GM12892 (cell line): ENCODE results near the gene MEX3D.
"Not testable (repeated sequence)": the region's sequence is repeated elsewhere in the genome, so short reads cannot be mapped to it uniquely, and the experiment has no call there.

ENCODE experiments used
- DNase-seq: peaks from one replicate; pipeline ENCODE4 v3.0.0; 2011; ENCODE audit not compliant: insufficient read length
- FAIRE-seq: peaks from 2 replicates; lab custom pipeline; 2011; peaks lifted over from hg19 to GRCh38; lab: Jason Lieb, UNC
- POLR2A ChIP-seq: IDR thresholded peaks from 2 replicates; pipeline ENCODE4 v1.6.1; 2011; ENCODE audit warnings: low read depth, low read length, control low read depth
- POLR2AphosphoS5 ChIP-seq: IDR thresholded peaks from 2 replicates; pipeline ENCODE4 v1.6.1; 2011; ENCODE audit warnings: low read depth, low read length, control low read depth
- TAF1 ChIP-seq: IDR thresholded peaks from 2 replicates; pipeline ENCODE4 v1.6.1; 2011; ENCODE audit warnings: low read depth, mild to moderate bottlenecking, control low read depth, low read length, borderline replicate concordance

Gene MEX3D

GRCh38 chr19:1551068-1552040 lies 16.8 kb downstream of the MEX3D start:
- TF ChIP-seq POLR2A (no peak), POLR2AphosphoS5 (no peak), TAF1 (no peak)
- no peak for FAIRE-seq
- DNase-seq: no peak

- no peak for FAIRE-seq
- TF ChIP-seq TAF1: no peak
- TF ChIP-seq POLR2AphosphoS5: no peak
- no peak for TF ChIP-seq POLR2A
- no peak for DNase-seq
Observed at GRCh38 chr19:1549332-1549945, 18.7 kb downstream of the MEX3D start.

- no peak for DNase-seq
- FAIRE-seq: no peak
- no peak for TF ChIP-seq POLR2A
- no peak for TF ChIP-seq TAF1
- no peak for TF ChIP-seq POLR2AphosphoS5
Observed at GRCh38 chr19:1540365-1540925, 27.7 kb downstream of the MEX3D start.

- not testable (repeated sequence) for FAIRE-seq, DNase-seq
Observed at GRCh38 chr19:1539749-1540148, 28.4 kb downstream of the MEX3D start.

- no peak for FAIRE-seq
- no peak for DNase-seq
- no peak for TF ChIP-seq POLR2AphosphoS5
- TF ChIP-seq TAF1: no peak
- TF ChIP-seq POLR2A: no peak
Observed at GRCh38 chr19:1538978-1539377, 29.1 kb downstream of the MEX3D start.

GRCh38 chr19:1535699-1536098 lies 32.4 kb downstream of the MEX3D start:
- DNase-seq, FAIRE-seq: not testable (repeated sequence)

GRCh38 chr19:1534972-1535371 lies 33.2 kb downstream of the MEX3D start:
- FAIRE-seq: no peak
- no peak for DNase-seq
- TF ChIP-seq TAF1: no peak
- TF ChIP-seq POLR2A: no peak
- no peak for TF ChIP-seq POLR2AphosphoS5

GRCh38 chr19:1533510-1534150 lies 34.5 kb downstream of the MEX3D start:
- DNase-seq: no peak
- no peak for FAIRE-seq
- TF ChIP-seq POLR2AphosphoS5: no peak
- no peak for TF ChIP-seq POLR2A
- TF ChIP-seq TAF1: no peak

GRCh38 chr19:1532003-1532402 lies 36.1 kb downstream of the MEX3D start:
- FAIRE-seq (no peak), DNase-seq (no peak)
- TF ChIP-seq POLR2A (no peak), TAF1 (no peak), POLR2AphosphoS5 (no peak)

GRCh38 chr19:1531587-1531986 lies 36.5 kb downstream of the MEX3D start:
- FAIRE-seq: no peak
- no peak for DNase-seq
- TF ChIP-seq TAF1: no peak
- no peak for TF ChIP-seq POLR2A
- no peak for TF ChIP-seq POLR2AphosphoS5

GRCh38 chr19:1530856-1531255 lies 37.3 kb downstream of the MEX3D start:
- not testable (repeated sequence) for FAIRE-seq, DNase-seq
